ENCODE data around the gene PLPP3. TPM values are rescaled to one million over a fixed set of nuclear protein-coding genes. Genes with fewer than 3 reads are reported as not detected.

Gene PLPP3
- total RNA-seq, 1 donor from 2014 or later: 61.8 TPM

DNA sequence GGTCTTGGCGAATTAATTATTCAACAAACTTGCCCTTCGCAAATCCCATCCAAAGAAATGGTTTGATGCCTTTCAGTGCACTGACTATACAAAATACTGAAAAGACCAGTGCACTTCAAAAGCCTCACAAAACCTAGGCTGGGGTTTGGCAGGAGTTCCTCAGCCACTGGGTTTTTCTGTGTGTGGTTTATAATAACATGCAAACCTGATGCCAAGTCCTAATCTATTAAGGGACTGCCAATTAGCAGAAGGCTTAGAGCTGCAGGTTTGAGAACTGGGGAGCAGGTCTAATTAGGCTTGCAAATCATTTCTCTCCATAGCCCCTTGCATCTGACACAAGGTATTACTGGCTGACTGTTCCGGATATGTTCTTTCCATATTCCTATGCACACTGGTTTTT lies 27.7 kb downstream of the PLPP3 start:
- no peak overlapping the region for H3K27ac Mint-ChIP-seq
- peaks cover 8% of the 10 kb centered on the region for H3K36me3 Mint-ChIP-seq
- H3K9me3 Mint-ChIP-seq: no peaks in the 10 kb centered on the region
- no peak overlapping the region for H3K4me3 Mint-ChIP-seq
- no peaks in the 10 kb centered on the region for H3K27me3 Mint-ChIP-seq (ENCODE audit: low read depth)
- H3K4me1 Mint-ChIP-seq: peaks cover 33% of the 10 kb centered on the region
- DNase-seq (ENCODE audit: low spot score in 2 of 2, unreplicated experiment in 2 of 2): no peak
- TF ChIP-seq, protein P1, sequence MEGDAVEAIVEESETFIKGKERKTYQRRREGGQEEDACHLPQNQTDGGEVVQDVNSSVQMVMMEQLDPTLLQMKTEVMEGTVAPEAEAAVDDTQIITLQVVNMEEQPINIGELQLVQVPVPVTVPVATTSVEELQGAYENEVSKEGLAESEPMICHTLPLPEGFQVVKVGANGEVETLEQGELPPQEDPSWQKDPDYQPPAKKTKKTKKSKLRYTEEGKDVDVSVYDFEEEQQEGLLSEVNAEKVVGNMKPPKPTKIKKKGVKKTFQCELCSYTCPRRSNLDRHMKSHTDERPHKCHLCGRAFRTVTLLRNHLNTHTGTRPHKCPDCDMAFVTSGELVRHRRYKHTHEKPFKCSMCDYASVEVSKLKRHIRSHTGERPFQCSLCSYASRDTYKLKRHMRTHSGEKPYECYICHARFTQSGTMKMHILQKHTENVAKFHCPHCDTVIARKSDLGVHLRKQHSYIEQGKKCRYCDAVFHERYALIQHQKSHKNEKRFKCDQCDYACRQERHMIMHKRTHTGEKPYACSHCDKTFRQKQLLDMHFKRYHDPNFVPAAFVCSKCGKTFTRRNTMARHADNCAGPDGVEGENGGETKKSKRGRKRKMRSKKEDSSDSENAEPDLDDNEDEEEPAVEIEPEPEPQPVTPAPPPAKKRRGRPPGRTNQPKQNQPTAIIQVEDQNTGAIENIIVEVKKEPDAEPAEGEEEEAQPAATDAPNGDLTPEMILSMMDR (IDR thresholded peaks at IDR 0.05; ENCODE audit: unreplicated experiment): no peak

DNA sequence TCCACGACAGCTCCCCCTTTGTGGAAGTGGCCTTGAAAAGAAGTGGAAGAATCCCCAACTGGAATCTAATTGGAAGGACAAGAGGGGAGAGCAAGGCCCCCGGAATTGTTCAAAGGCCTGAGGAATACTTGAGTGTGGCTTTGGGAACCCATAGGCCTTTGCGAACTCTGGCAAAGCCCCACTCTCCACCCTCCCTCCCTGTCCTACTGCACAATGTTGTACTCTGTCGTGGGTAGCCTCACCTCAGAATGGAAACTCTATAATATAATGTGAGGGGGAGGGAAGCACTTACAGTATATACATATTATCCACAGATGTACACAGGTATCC lies 28.5 kb downstream of the PLPP3 start:
- Mint-ChIP-seq H3K27me3 (ENCODE audit: low read depth) (no peaks in the 10 kb centered on the region), H3K36me3 (peaks cover 8% of the 10 kb centered on the region), H3K4me1 (peaks cover 33% of the 10 kb centered on the region), H3K27ac (peak overlapping the region; percentile 59), H3K4me3 (no peak overlapping the region), H3K9me3 (no peaks in the 10 kb centered on the region)
- DNase-seq (ENCODE audit: low spot score in 2 of 2, unreplicated experiment in 2 of 2): no peak
- TF ChIP-seq, protein P1 (IDR thresholded peaks at IDR 0.05; ENCODE audit: unreplicated experiment): no peak

DNA sequence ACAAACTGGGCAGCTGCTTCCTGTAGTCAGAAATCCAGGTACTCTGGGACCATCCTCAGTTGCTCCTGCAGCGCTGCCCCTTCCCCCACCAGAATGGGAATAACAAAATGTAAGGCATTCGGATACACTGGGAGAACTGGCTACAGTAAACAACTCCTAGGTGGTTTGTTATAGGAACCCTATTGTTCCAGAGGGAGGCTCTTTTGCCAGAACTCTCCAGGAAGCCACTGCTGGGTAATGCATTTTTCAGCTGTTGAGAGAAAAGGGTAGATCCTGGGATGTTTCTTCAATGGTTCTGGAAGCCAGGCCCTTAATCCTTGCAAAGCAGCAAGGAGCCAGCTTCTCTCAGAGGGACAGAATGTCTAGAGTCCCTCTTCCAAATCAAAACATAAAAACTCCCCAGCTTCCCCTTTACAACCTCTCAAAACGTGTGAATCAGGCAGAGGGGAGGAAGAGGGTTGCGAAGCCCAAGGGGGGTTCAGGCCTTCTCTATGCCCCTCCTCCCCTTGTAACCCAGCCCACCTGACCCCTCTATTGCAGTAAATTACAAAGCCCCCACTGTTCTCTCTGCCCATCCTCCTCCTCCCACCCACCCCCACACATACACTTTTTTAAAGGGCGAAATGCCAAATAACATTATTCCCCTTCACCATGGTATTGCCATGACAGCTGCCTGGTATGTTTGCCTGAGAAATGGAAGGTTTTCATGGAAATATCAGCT lies 29.1 kb downstream of the PLPP3 start:
- Mint-ChIP-seq H3K9me3 (no peaks in the 10 kb centered on the region), H3K27me3 (ENCODE audit: low read depth) (no peaks in the 10 kb centered on the region), H3K36me3 (peaks cover 8% of the 10 kb centered on the region), H3K27ac (peak overlapping the region; percentile 59), H3K4me3 (no peak overlapping the region), H3K4me1 (peaks cover 37% of the 10 kb centered on the region)
- TF ChIP-seq, protein P1 (IDR thresholded peaks at IDR 0.05; ENCODE audit: unreplicated experiment): no peak
- no peak for DNase-seq (ENCODE audit: low spot score in 2 of 2, unreplicated experiment in 2 of 2)

DNA sequence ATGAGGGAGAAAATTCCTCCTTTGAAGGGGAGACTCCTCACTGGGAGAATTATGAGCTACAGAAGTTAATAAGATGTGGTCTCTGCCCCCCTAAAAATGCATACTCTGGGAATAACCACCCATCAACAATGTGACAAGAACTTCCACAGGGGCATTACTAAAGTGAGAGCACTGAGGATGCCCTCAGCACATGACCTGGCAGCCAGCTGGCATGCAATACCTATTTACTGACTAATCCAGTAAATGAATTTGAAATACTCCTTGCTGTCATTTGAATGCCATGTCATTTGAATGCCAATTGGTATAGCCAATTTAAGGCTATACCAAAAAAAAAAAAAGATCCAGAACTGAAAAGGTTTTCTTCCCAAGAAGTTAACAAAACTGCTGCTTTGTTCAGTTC lies 30.8 kb downstream of the PLPP3 start:
- Mint-ChIP-seq H3K27me3 (ENCODE audit: low read depth) (no peaks in the 10 kb centered on the region), H3K4me3 (no peak overlapping the region), H3K4me1 (peaks cover 42% of the 10 kb centered on the region), H3K27ac (no peak overlapping the region), H3K9me3 (no peaks in the 10 kb centered on the region), H3K36me3 (peaks cover 5% of the 10 kb centered on the region)
- DNase-seq (ENCODE audit: low spot score in 2 of 2, unreplicated experiment in 2 of 2): no peak
- TF ChIP-seq, protein P1 (IDR thresholded peaks at IDR 0.05; ENCODE audit: unreplicated experiment): no peak

DNA sequence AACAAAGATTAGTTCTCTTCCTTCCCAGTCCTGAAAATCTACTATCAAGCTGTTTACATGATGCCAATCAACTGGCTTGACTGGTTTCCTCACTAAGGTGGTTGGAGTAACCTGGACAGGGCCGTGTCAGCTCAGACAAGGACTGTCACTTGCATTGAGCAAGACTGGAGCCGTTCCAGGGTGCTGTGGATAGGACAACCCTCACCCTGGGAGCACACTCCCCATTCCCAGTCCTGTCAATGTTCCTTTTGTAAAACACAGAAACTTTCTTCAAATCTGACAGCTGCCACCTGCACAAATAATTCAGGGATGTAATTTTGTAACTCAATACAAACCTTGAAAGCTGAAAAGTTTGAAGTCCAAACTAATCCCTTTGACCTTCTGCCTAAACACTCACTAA lies 31.4 kb downstream of the PLPP3 start:
- Mint-ChIP-seq H3K9me3 (no peaks in the 10 kb centered on the region), H3K36me3 (peaks cover 7% of the 10 kb centered on the region), H3K4me1 (peaks cover 40% of the 10 kb centered on the region), H3K27ac (no peak overlapping the region), H3K27me3 (ENCODE audit: low read depth) (no peaks in the 10 kb centered on the region), H3K4me3 (no peak overlapping the region)
- TF ChIP-seq, protein P1 (IDR thresholded peaks at IDR 0.05; ENCODE audit: unreplicated experiment): no peak
- no peak for DNase-seq (ENCODE audit: low spot score in 2 of 2, unreplicated experiment in 2 of 2)
